H1 (cell line): ENCODE results near the gene ADAMTS20.

Experiments used
- CTCF ChIP-seq, 3 experiments: IDR thresholded peaks; 1 replicate in 2 of 3; 2 replicates in 1 of 3; pipeline versions ENCODE4 v1.5.1 to v1.6.1; 2011; ENCODE audit warnings: low read length in 3 of 3, mild to moderate bottlenecking in 3 of 3, inconsistent platforms in 2 of 3, low read depth in 1 of 3, moderate library complexity in 1 of 3; ENCODE audit not compliant: insufficient read depth in 1 of 3; ENCODE audit errors: control extremely low read depth in 1 of 3
- EP300 ChIP-seq, 2 experiments: IDR thresholded peaks; 1 replicate in 1 of 2; 2 replicates in 1 of 2; pipeline ENCODE4 v1.6.1; 2011 to 2012; ENCODE audit warnings: low read depth in 2 of 2, low read length in 2 of 2, mild to moderate bottlenecking in 2 of 2, borderline replicate concordance in 1 of 2, inconsistent platforms in 1 of 2, moderate library complexity in 1 of 2
- EZH2 ChIP-seq: fragments of 200-600 bp; sonication (generic); IDR thresholded peaks from 2 replicates; pipeline ENCODE4 v1.7.1; 2012; ENCODE audit warnings: low read depth, mild to moderate bottlenecking, moderate library complexity, low read length, inconsistent platforms; ENCODE audit not compliant: severe bottlenecking
- KDM1A ChIP-seq: fragments of 200-600, 300-600 bp; sonication (generic); IDR thresholded peaks from 2 replicates; pipeline ENCODE4 v1.7.1; 2016; ENCODE audit warnings: mild to moderate bottlenecking, low read length, borderline replicate concordance
- NRF1 ChIP-seq: IDR thresholded peaks from 2 replicates; pipeline ENCODE4 v1.6.1; 2011; ENCODE audit warnings: mild to moderate bottlenecking, low read depth, low read length, improper control_type of control experiment
- POLR2A ChIP-seq, 2 experiments: IDR thresholded peaks; 1 replicate in 1 of 2; 2 replicates in 1 of 2; pipeline ENCODE4 v1.6.1; 2011; ENCODE audit warnings: low read depth in 2 of 2, low read length in 2 of 2, mild to moderate bottlenecking in 2 of 2; ENCODE audit errors: control extremely low read depth in 1 of 2
- POLR2AphosphoS5 ChIP-seq: IDR thresholded peaks from 2 replicates; pipeline ENCODE4 v1.6.1; 2011; ENCODE audit warnings: low read depth, low read length
- RAD21 ChIP-seq, 2 experiments: IDR thresholded peaks in 1 of 2; conservative IDR thresholded peaks in 1 of 2; 2 replicates each; pipeline ENCODE4 v1.6.1; 2011; ENCODE audit warnings: low read depth in 2 of 2, low read length in 2 of 2, improper control_type of control experiment in 1 of 2, inconsistent platforms in 1 of 2, mild to moderate bottlenecking in 1 of 2, moderate library complexity in 1 of 2
- USF2 ChIP-seq: IDR thresholded peaks from 2 replicates; pipeline ENCODE4 v1.6.1; 2011; ENCODE audit warnings: low read length, improper control_type of control experiment

GRCh38 chr12:43501703-43502102 is 50.3 kb downstream of the ADAMTS20 start:
- TF ChIP-seq CTCF (IDR thresholded peaks at IDR 0.05; ENCODE audit: control extremely low read depth in 1 of 3, insufficient read depth in 1 of 3, low read depth in 1 of 3, low read length in 3 of 3) (peak in 2 of 3 experiments; percentile 38 to 42; a peak in 2 of 4 replicates), NRF1 (no peak), EP300 (IDR thresholded peaks at IDR 0.05; ENCODE audit: borderline replicate concordance in 1 of 2, low read depth in 2 of 2, low read length in 2 of 2) (no peak), POLR2A (IDR thresholded peaks at IDR 0.05; ENCODE audit: control extremely low read depth in 1 of 2, low read depth in 2 of 2, low read length in 2 of 2) (no peak), RAD21 (IDR thresholded peaks at IDR 0.05 in 1 of 2, conservative IDR thresholded peaks at IDR 0.05 in 1 of 2; ENCODE audit: low read depth in 2 of 2, low read length in 2 of 2) (peak; percentile 66 to 73), USF2 (no peak), EZH2 (no peak), KDM1A (no peak), POLR2AphosphoS5 (no peak)
